OCI-LY3 (cell line): ENCODE measurements around the gene TNFRSF14.

Experiments used
- EZH2phosphoT487 ChIP-seq: fragments of 200-600 bp; shearing (Covaris generic); IDR thresholded peaks from 2 replicates; pipeline ENCODE4 v1.6.1; 2018; ENCODE audit warnings: antibody characterized with exemption, mixed run types, low read depth
- TF ChIP-seq, protein P1 (sequence below): fragments of 200-600, 300-600 bp; sonication (generic); IDR thresholded peaks from 2 replicates; pipeline ENCODE4 v1.5.1; 2014; ENCODE audit warnings: antibody characterized with exemption, low read length, low read depth

DNA sequence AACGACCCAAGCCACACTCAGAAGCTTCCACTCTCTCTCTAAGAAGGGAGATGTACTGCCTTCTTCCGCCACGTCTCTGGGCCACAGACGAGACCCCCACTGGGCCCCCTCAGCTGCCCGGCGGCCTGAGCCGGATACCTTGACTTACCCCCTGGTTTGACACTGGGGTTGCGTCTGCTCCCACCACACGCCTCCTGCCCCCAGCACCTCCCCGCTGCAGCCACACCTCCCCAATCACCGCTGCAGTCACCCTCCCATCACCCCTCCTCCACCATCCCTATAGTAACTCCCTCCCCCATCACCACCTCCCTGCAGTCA lies 40.4 kb upstream of the TNFRSF14 start:
- TF ChIP-seq, protein P1, sequence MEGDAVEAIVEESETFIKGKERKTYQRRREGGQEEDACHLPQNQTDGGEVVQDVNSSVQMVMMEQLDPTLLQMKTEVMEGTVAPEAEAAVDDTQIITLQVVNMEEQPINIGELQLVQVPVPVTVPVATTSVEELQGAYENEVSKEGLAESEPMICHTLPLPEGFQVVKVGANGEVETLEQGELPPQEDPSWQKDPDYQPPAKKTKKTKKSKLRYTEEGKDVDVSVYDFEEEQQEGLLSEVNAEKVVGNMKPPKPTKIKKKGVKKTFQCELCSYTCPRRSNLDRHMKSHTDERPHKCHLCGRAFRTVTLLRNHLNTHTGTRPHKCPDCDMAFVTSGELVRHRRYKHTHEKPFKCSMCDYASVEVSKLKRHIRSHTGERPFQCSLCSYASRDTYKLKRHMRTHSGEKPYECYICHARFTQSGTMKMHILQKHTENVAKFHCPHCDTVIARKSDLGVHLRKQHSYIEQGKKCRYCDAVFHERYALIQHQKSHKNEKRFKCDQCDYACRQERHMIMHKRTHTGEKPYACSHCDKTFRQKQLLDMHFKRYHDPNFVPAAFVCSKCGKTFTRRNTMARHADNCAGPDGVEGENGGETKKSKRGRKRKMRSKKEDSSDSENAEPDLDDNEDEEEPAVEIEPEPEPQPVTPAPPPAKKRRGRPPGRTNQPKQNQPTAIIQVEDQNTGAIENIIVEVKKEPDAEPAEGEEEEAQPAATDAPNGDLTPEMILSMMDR, result no peak
- TF ChIP-seq EZH2phosphoT487, result no peak
